ENCODE data around the gene LRRC43.
"Not testable (repeated sequence)": the region's sequence is repeated elsewhere in the genome, so short reads cannot be mapped to it uniquely, and the experiment has no call there.

Gene LRRC43

DNA sequence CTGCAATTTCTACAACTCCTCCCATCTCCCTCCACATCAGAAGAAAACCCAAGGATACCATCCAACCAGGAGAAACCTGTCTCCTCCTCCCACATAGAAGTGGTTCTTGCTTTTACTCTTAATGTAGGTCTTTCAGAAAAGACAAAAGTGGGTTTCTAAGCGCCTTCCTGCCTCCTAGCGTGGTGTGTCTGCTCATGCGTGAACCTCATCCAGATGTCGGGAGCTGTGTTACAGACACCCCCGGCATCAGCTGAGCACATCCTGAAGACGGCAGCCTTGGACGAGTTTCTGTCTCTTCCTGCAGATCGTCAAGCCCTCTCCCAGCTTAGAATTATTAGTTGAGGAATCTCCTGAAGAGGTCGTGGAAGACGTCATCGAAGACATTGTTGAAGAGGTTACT is 9.5 kb downstream of the LRRC43 start:
- DNase-seq (ENCODE audit: low read depth) = no peak

DNA sequence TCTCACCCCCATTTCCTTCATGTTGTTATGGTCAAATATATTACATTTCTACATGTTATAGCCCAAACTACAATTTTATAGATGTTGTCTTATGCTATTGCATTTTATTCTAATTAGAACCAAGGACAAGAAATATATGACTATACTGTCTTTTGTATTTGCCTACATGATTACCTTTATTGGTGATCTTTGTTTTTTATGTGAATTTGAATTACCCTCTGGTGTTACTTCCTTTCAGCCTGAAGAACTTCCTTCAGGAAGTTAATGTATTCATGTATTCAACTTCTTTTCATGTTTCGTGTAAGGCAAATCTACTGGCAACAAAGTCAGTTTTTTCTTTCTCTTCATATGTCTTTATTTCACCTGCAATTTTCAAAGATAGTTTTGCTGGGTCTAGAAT is 11.9 kb downstream of the LRRC43 start:
- DNase-seq (ENCODE audit: low read depth) = no peak

DNA sequence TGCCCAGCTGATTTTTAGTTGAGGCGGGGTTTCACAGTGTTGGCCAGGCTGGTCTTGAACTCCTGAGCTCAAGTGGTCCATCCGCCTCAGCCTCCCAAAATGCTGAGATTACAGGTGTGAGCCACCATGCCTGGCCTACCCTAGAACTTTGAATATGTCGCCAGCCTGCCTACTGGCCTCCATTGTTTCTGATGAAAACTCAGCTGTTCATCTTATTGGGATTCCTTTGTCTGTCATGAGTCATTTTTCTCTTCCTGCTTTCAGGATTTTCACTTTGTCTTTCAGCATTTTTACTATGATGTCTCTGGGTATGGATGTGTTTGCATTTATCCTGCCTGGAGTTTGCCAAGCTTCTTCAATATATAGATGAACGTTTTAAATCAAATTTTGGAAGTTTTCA is 12.5 kb downstream of the LRRC43 start:
- DNase-seq (ENCODE audit: low read depth) = no peak

DNA sequence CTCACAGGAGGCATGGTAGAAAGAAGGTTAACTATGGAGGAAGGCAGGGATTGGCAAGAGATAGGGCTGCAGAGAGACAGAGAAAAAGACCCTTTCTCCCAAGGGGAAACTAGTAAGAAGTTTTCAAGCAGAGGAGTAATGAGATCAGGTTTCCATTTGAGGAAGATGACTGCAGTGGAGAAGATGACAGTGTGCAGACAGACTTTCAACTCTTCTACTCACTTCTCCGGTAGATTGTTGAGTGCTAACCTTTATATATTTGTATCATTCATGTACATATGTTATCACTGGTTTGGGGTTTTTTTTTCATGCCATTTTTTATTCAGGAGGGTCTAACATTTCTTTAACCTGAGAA is 14.7 kb downstream of the LRRC43 start:
- DNase-seq (ENCODE audit: low read depth) = no peak

DNA sequence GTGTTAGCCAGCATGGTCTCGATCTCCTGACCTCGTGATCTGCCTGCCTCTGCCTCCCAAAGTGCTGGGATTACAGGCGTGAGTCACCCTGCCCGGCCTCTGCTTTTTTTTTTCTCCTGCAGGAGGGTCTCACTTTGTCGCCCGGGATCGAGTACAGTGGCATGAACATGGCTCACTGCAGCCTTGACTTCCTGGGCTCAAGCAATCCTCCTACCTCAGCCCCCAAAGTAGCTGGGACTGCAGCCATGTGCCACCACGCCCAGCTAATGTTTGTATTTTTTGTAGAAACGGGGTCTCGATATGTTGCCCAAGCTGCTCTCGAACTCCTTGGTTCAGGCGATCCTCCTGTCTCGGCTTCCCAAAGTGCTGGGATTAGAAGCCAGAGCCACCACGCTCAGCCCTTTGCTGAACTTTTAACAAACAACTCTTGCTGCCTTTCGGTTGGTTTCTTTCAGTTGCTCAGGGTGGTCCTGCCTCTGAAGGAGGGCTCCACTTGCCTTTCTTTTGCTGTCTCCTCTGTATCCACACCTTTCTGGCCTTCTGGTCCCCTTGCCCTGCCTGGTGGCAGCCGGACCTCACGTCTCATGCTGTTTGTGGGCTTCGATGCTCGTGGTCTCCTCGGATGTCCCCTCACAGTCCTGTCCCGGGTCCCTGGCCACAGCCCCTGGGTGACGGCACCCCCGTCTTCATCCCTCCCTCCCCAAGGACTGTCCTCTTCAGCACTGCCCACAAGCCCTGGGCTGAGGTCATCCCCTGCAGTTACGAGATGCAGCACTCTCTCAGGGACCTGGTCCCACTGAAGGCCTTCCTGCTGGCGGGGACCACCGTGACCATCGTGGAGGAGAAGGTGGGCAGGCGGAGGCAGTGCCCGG is 16.8 kb downstream of the LRRC43 start:
- no peak for DNase-seq (ENCODE audit: low read depth)

DNA sequence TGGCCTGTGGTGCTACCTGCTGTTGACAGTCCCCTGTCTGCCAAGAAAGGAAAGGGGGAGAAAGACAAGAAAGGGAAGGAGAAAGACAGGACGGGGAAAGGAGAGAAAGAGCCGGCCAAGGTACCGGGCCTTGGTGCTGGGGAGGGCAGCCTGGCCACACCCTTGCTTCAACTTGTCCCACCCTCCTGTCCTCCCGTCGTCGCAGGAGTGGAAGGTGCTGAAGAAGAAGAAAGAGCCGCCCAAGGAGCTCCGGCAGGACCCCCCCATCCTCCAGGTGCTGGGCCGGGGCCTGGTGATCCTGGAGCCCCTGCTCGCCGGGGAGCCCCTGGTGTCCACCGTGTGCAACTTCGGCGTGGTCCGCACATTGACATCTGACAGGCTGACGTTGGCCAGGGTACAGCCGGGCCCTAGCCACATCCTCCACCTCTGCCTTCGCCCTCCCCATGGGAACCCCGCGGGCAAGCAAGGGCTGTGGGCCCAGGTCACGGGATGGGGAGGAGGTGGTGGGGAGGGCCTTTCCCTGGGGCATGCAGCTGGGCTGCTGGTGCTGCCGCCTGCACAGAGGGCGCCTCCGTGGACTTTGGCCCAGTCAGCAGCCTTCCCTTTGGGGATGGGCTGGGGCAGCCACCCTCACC is 17.7 kb downstream of the LRRC43 start:
- no peak for DNase-seq (ENCODE audit: low read depth)

DNA sequence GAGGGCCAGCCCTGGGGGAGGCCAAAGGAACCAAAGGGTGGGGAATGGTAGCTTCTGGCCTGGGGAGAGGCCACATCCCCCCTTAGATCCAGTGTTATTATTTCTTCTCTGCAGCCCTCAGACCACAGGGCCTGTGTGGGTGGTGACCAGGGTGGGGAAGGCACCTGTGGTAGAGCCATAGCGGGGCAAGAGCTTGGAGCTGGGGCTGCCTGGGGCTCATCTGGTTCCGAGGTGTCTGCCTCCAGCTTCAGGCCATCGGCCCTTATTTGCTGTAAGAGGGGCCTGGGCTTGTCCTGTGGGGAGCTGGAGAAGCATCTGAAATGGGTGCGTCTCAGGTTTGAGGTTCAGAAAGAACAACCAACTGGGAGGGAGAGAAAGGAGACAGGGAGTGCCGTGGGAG is 18.5 kb downstream of the LRRC43 start:
- no peak for DNase-seq (ENCODE audit: low read depth)

DNA sequence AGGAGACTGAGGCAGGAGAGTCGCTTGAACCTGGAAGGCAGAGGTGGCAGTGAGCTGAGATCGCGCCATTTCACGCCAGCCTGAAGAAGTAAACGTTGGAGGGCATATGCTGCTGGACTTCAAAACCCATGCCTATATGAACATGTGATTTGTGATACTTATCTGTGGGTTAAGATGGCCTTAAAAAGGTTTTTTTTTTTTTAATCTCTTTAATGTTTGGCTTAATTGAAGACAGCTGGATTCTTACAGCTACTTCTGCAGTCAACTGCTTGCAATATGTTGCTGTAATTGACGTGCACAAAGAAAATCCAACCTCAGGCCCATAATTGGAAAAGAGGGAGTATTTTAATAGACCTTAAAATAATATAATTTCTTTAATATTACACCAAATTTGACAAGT is 19.1 kb downstream of the LRRC43 start:
- DNase-seq (ENCODE audit: low read depth) = no peak

DNA sequence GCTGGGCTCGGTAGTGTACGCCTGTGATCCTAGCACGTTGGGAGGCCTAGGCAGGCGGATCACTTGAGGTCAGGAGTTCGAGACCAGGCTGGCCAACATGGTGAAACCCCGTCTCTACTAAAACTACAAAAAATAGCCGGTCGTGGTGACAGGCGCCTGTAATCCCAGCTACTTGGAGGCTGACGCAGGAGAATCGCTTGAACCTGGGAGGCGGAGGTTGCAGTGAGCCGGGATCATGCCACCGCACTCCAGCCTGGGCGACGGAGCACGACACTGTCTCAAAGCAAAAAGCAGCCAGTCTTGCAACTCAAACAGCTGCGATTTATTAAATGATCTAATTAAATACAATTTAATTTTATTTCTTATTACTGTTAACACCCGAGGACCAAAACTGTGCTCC is 19.9 kb downstream of the LRRC43 start:
- DNase-seq (ENCODE audit: low read depth) = not testable (repeated sequence)

DNA sequence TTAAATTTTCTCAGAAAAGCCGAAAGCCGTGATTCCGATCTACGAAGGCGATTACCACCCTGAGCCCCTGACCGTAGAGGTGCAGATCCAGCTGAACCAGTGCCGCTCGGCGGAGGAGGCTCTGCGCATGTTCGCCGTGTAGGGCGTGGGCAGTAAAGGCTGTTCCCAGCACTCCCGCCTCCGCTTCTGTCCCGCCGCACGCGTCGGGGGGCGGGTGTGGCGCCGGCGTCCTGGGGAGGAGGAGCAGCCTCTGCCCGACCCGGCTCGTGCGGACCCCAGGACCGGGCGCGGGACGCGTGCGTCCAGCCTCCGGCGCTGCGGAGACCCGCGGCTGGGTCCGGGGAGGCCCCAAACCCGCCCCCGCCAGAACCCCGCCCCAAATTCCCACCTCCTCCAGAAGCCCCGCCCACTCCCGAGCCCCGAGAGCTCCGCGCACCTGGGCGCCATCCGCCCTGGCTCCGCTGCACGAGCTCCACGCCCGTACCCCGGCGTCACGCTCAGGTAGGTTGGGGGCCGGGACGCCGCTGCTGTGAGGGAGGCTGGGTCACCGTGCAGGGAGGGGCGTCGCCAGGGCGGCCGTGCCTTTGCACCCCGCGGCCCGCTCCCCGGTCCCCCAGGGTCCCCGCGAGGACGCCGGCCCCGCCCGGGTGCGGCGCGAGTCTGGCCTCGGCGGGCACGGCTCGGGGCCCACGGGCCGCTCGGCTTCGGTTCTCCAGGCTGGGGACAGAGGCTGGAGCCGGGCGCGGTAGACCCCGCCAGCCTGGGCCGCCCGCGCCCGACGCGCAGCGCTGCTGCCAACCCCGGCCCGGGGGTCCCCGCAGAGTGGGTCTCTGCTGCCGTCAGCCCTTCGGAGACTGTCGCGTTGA is 20.6 kb downstream of the LRRC43 start, which contains the start of gene B3GNT4:
Gene B3GNT4, plus strand, starts transcription at position 409 of the 866 bp plus-strand sequence. CDS start 910 bp downstream, outside the sequence.
- no peak for DNase-seq (ENCODE audit: low read depth)

DNA sequence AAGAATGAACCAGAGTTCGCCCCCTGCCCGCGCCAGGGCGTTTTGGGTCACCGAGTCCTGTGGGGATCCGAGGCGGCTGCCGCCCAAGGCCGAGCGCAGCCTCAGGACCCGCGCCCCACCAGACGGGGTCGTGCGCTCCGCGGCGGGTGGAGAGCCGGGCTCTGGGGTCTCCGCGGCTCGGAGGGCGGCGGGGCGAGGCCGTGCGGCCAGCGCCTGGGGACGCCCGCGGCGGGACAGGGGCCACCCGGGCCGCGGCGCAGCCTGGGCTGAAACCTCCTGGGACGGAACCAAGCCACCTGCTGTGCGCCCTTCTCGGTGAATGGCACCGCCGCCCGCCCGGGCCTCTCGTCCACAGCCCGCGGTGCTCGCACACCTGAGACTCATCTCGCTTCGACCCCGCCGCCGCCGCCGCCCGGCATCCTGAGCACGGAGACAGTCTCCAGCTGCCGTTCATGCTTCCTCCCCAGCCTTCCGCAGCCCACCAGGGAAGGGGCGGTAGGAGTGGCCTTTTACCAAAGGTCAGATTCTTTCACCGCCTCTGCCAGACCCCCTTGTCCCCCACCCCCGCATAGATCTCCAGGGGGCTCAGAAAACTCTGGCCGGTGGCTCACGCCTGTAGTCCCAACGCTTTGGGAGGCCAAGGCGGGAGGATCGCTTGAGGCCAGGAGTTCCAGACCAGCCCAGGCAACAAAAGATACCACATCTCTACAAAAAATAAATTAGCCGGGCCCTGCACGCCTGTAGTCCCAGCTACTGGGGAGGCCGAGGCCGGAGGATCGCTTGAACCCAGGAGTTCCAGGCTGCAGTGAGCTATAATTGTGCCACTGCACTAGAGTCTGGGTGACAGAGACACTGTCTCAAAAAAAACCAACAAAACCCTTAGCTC is 21.5 kb downstream of the LRRC43 start:
- no peak for DNase-seq (ENCODE audit: low read depth)

DNA sequence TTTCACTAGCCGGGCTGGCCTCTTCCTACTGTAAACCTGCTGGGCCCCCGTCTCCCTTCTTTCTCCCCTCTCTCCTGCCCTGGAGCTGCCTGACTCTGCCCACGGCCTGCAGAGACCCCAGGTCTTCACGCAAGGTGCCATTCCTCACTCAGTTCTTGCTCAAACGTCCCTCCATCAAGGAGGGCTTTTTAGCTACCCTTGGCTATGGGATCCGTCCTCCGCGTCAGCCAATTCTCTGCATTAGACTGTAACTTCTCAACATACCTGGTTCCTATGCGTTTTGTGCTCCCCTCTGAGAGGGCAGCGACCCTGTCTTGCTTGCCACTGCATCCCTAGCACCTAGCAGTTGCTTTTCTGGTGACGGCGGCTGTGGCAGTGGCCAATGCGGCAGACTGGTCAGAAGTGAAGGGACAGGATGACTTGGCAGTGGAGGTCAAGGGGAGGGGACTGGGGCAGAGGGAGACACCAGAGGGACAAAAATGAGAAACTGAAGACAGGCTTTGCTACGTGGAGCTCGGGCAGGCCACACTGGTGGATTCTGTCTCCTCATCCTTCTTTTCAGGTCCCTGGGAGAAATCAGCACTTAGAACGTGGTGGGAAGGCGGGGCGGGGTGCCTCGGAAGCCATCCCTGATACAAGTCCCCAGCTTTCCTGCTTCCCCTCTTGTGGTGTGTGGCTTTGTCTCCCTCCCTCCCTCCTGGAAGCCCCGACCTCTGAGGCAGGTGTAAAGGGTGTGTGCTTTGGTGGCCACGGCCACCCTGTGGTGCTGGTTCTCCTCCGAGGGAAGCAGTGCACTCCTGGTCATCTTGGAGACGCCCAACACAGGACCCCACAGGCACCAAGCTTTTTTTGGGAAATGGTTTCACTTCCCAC is 22.4 kb downstream of the LRRC43 start:
- no peak for DNase-seq (ENCODE audit: low read depth)

DNA sequence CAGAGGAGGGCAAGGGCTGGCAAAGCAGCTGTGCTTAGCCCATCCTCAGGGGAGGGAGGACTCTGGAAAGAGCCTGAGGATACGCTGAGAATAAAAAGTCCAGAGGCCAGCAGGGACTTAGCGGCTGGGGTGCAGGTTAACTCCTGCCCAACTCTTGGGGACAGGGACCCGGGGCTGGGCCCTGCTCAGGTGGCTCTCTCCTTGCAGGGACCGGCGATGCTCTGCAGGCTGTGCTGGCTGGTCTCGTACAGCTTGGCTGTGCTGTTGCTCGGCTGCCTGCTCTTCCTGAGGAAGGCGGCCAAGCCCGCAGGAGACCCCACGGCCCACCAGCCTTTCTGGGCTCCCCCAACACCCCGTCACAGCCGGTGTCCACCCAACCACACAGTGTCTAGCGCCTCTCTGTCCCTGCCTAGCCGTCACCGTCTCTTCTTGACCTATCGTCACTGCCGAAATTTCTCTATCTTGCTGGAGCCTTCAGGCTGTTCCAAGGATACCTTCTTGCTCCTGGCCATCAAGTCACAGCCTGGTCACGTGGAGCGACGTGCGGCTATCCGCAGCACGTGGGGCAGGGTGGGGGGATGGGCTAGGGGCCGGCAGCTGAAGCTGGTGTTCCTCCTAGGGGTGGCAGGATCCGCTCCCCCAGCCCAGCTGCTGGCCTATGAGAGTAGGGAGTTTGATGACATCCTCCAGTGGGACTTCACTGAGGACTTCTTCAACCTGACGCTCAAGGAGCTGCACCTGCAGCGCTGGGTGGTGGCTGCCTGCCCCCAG is 23.4 kb downstream of the LRRC43 start:
- DNase-seq (ENCODE audit: low read depth) = no peak

DNA sequence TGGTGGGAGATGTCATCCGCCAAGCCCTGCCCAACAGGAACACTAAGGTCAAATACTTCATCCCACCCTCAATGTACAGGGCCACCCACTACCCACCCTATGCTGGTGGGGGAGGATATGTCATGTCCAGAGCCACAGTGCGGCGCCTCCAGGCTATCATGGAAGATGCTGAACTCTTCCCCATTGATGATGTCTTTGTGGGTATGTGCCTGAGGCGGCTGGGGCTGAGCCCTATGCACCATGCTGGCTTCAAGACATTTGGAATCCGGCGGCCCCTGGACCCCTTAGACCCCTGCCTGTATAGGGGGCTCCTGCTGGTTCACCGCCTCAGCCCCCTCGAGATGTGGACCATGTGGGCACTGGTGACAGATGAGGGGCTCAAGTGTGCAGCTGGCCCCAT is 24.1 kb downstream of the LRRC43 start:
- no peak for DNase-seq (ENCODE audit: low read depth)

DNA sequence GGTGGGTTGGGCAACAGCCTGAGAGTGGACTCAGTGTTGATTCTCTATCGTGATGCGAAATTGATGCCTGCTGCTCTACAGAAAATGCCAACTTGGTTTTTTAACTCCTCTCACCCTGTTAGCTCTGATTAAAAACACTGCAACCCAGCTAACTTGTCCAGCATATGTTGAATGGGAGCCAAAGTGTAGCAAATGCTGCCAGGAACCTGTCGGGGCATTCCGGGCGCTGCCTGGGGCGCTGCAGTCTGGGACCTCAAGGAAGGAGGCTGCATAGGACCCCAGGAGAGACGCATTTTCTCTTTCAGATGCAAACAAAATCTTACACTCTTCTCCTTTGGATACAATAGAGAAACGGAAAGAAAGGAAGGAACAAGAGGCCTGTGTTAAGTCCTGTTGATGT is 24.5 kb downstream of the LRRC43 start:
- DNase-seq (ENCODE audit: low read depth) = no peak

DNA sequence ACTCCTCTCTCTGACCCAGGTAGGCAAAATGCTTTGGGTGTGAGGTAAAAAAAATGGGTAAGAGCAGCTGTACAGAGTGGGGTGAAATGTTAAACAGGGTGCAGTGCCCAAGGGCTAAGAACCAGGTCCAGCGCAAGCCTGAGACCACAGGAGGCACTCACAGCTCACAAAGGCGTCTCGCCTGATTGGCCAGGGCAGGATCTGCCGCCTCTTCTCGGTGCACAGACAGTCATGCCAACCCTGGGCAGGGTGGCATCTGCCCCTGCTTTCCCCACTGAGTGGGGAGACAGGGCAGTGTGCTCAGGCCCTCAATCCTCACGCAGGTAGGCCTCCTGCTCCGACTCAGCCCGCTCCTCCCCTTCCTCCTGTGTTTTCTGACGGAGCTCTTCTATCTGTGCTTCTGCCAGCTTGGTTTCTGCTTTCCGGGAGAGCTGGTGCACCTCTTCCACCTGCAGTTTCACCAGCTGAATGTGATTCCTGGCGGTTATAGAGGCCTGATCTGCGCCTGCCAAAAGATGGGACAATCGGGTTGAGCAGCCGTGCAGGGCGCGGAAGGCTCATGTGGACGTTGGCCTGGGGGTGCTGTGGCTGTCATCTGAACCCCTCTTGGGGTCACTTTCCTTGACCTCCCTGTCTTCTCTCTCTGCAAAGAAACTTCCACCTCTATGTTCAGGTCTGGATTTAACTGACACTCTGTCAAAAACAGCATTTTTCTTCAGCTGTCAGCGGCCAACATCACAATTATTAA is 25.3 kb downstream of the LRRC43 start:
- no peak for DNase-seq (ENCODE audit: low read depth)

DNA sequence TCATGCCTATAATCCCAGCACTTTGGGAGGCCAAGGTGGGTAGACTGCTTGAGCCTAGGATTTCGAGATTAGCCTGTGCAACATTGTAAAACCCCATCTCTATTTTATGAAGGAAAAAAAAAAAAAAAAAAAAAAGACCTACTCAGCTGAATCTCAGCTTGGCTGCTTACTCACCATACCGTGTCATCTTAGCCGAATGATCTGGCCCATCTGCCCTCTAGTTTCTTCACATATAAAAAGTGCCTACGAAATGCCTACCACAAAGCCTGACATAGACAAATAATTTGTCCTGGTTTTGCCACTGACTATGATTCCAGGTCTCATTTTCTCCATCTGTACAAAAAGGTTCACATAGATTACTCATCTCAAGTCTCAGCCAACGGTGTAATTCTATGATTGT is 32.8 kb downstream of the LRRC43 start:
- DNase-seq (ENCODE audit: low read depth) = no peak

DNA sequence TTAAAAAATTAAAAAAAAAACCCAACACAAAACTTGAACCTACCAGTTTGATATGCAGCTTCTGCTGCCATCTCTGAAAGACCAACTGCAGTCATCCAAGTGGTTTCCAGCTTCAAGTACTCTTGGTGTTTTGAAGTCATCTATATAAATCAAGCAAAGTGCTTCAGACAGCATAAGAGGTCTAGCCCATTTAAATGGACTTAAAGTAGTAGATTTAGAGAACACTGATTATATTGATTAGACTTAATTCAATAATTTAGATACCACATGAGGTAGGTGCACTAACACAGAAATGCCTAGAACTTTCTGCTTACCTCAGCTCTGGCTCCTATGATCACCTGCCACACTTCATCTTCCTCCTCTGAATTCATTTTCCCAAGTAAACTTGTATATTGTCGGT is 33.5 kb downstream of the LRRC43 start:
- no peak for DNase-seq (ENCODE audit: low read depth)

DNA sequence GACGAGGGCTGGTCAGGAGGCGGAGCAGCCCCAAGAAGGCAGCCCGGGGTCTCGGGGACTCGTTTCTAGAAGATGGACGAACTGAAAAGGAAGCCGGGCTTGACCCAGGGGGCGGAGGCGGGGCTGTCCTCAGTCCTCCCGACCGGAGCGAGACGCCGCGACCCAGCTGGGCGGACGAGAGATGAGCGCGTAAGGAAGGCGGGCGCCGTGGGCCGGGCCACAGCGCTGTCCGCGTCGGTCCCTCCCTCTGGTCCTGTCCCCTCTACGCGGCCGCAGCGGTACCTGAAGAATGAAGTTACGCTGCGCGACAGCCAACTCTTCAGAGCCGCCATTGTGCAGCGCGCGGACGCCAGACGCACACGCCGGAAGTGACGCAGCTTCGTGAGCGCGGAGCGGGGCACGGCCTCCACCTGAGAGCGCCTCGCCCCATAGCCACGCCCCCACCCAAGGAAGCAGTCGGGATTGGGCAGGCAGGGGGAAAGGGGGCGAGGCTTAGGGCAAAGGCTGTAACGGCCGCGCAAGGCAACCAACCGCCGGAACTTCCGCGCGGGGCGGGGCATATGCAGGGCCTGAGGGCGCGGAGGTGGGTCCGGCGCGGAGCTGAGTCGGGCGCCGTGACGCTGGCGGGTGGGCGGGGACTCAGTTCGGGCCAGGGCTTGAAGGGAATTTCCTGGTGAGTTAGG is 42.9 kb downstream of the LRRC43 start, which contains the start of gene DIABLO:
Gene DIABLO, minus strand, starts transcription at position 370 of the 683 bp plus-strand sequence. Its CDS starts 38 bp downstream, at position 332.
- peak; percentile 93 for DNase-seq (ENCODE audit: low read depth)

Data from GM04503 (cell line).